ENCODE measurements around the gene NPY1R. TPM values are rescaled to one million over a fixed set of nuclear protein-coding genes. Genes with fewer than 3 reads are reported as not detected.

The NPY1R gene
- total and polyA plus RNA-seq, 7 donors = 0.49 to 7.2 (median 2.8) TPM

GRCh38 chr4:163300445-163300844 is 32.0 kb downstream of the NPY1R start:
- TF ChIP-seq POLR2AphosphoS5 (IDR thresholded peaks at IDR 0.05) (no peak), EP300 (IDR thresholded peaks at IDR 0.05) (no peak), POLR2A (IDR thresholded peaks at IDR 0.05) (no peak)
- TF ChIP-seq, protein P1, sequence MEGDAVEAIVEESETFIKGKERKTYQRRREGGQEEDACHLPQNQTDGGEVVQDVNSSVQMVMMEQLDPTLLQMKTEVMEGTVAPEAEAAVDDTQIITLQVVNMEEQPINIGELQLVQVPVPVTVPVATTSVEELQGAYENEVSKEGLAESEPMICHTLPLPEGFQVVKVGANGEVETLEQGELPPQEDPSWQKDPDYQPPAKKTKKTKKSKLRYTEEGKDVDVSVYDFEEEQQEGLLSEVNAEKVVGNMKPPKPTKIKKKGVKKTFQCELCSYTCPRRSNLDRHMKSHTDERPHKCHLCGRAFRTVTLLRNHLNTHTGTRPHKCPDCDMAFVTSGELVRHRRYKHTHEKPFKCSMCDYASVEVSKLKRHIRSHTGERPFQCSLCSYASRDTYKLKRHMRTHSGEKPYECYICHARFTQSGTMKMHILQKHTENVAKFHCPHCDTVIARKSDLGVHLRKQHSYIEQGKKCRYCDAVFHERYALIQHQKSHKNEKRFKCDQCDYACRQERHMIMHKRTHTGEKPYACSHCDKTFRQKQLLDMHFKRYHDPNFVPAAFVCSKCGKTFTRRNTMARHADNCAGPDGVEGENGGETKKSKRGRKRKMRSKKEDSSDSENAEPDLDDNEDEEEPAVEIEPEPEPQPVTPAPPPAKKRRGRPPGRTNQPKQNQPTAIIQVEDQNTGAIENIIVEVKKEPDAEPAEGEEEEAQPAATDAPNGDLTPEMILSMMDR (IDR thresholded peaks at IDR 0.05) = no peak
- intact Hi-C loops (cut with DNase I) = no loop called here
- WGBS, 2 donors = 57 to 77% methylated on average over 3 of the region's 3 CpGs

GRCh38 chr4:163295138-163295537 is 37.3 kb downstream of the NPY1R start:
- intact Hi-C loops (cut with DNase I) = no loop called here
- H3K36me3 ChIP-seq = no peaks in the 10 kb centered on the region
- 64 to 82% methylated on average over 3 of the region's 3 CpGs for WGBS, 2 donors
- no peak overlapping the region for H3K4me3 ChIP-seq
- H3K9me3 ChIP-seq = peaks cover 0 to 2% (median 0%) of the 10 kb centered on the region in 4 donors
- DNase-seq = no peak
- no peak for TF ChIP-seq POLR2AphosphoS5 (IDR thresholded peaks at IDR 0.05)
- TF ChIP-seq POLR2A (IDR thresholded peaks at IDR 0.05) = no peak
- TF ChIP-seq EP300 (IDR thresholded peaks at IDR 0.05) = no peak
- H3K27ac ChIP-seq = no peak overlapping the region
- no peaks in the 10 kb centered on the region for H3K4me1 ChIP-seq
- H3K27me3 ChIP-seq = no peaks in the 10 kb centered on the region

More at GRCh38 chr4:163300445-163300844, 32.0 kb downstream of the NPY1R start:
- H3K4me1 ChIP-seq = no peaks in the 10 kb centered on the region
- H3K36me3 ChIP-seq = no peaks in the 10 kb centered on the region
- H3K27me3 ChIP-seq = no peaks in the 10 kb centered on the region
- DNase-seq = no peak
- no peak overlapping the region for H3K27ac ChIP-seq
- no peak overlapping the region for H3K4me3 ChIP-seq
- peaks cover 0 to 2% (median 0%) of the 10 kb centered on the region in 4 donors for H3K9me3 ChIP-seq

DNA sequence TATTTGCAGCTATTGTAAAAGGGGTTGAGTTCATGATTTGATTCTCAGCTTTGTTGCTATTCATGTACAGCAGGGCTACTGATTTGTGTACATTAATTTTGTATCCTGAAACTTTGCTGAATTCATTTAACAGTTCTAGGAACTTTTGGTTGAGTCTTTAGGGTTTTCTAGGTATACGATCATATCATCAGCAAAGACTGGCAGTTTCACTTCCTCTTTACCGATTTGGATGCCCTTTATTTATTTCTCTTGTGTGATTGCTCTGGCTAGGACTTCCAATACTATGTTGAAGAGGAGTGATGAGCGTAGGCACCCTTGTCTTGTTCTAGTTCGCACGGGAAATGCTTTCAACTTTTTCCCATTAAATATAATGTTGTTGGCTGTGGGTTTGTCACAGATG is 48.1 kb downstream of the NPY1R start:
- Histone ChIP-seq H3K4me3 (no peak overlapping the region), H3K36me3 (no peaks in the 10 kb centered on the region), H3K4me1 (no peaks in the 10 kb centered on the region), H3K27me3 (no peaks in the 10 kb centered on the region), H3K9me3 (no peaks in the 10 kb centered on the region), H3K27ac (no peak overlapping the region)
- 81 to 82% methylated on average over 5 of the region's 5 CpGs for WGBS, 2 donors
- no peak for TF ChIP-seq POLR2A (IDR thresholded peaks at IDR 0.05)
- TF ChIP-seq, protein P1 (IDR thresholded peaks at IDR 0.05) = no peak
- no peak for TF ChIP-seq EP300 (IDR thresholded peaks at IDR 0.05)
- no peak for TF ChIP-seq POLR2AphosphoS5 (IDR thresholded peaks at IDR 0.05)
- intact Hi-C loops (cut with DNase I) = no loop called here
- DNase-seq = no peak

- no peak overlapping the region for H3K27ac ChIP-seq
- TF ChIP-seq EP300 (IDR thresholded peaks at IDR 0.05) = no peak
- TF ChIP-seq, protein P1 (IDR thresholded peaks at IDR 0.05) = no peak
- TF ChIP-seq POLR2A (IDR thresholded peaks at IDR 0.05) = no peak
- TF ChIP-seq POLR2AphosphoS5 (IDR thresholded peaks at IDR 0.05) = no peak
- no peak overlapping the region for H3K4me3 ChIP-seq
- H3K9me3 ChIP-seq = no peaks in the 10 kb centered on the region
- 41 to 51% methylated on average over 3 of the region's 3 CpGs for WGBS, 2 donors
- intact Hi-C loops (cut with DNase I) = no loop called here
- no peak for DNase-seq
- no peaks in the 10 kb centered on the region for H3K4me1 ChIP-seq
- no peaks in the 10 kb centered on the region for H3K27me3 ChIP-seq
- no peaks in the 10 kb centered on the region for H3K36me3 ChIP-seq
Observed at GRCh38 chr4:163280703-163281519, 51.5 kb downstream of the NPY1R start.

GRCh38 chr4:163279713-163280112 is 52.7 kb downstream of the NPY1R start:
- Histone ChIP-seq H3K9me3 (no peaks in the 10 kb centered on the region), H3K36me3 (no peaks in the 10 kb centered on the region), H3K4me1 (no peaks in the 10 kb centered on the region), H3K4me3 (no peak overlapping the region), H3K27me3 (no peaks in the 10 kb centered on the region), H3K27ac (no peak overlapping the region)
- DNase-seq = no peak
- intact Hi-C loops (cut with DNase I) = no loop called here
- 83 to 89% methylated on average over 5 of the region's 5 CpGs for WGBS, 2 donors
- TF ChIP-seq POLR2AphosphoS5 (IDR thresholded peaks at IDR 0.05) = no peak
- TF ChIP-seq EP300 (IDR thresholded peaks at IDR 0.05) = no peak
- TF ChIP-seq, protein P1 (IDR thresholded peaks at IDR 0.05) = no peak
- no peak for TF ChIP-seq POLR2A (IDR thresholded peaks at IDR 0.05)
